Lower lobe of right lung (tissue), 2 donors: ENCODE results near the gene SPON1. TPM values are rescaled to one million over a fixed set of nuclear protein-coding genes. Genes with fewer than 3 reads are reported as not detected.

Experiments used
- ATAC-seq, 2 donors: fragments of 200-7000 bp; cut with Tn5 transposase; one replicate each; pipeline ENCODE4 v1.9.1; 2020 to 2022; ENCODE audit warnings: mild to moderate bottlenecking in 2 of 2, moderate library complexity in 2 of 2
- DNase-seq: peaks from one replicate; pipeline ENCODE4 v3.0.0-alpha.2; 2020
- H3K27ac ChIP-seq: fragments of 200-600 bp; one replicate; pipeline ENCODE4 v1.8.0; 2022
- H3K27me3 ChIP-seq: fragments of 200-600 bp; one replicate; pipeline ENCODE4 v1.8.0; 2022; ENCODE audit warnings: low read depth
- H3K36me3 ChIP-seq: fragments of 200-600 bp; one replicate; pipeline ENCODE4 v1.8.0; 2022; ENCODE audit warnings: mild to moderate bottlenecking
- H3K4me1 ChIP-seq: fragments of 200-600 bp; one replicate; pipeline ENCODE4 v1.8.0; 2022
- H3K4me3 ChIP-seq: fragments of 200-600 bp; one replicate; pipeline ENCODE4 v1.8.0; 2022; ENCODE audit warnings: mild to moderate bottlenecking
- H3K9me3 ChIP-seq: fragments of 200-600 bp; one replicate; pipeline ENCODE4 v1.8.0; 2022
- CTCF ChIP-seq: fragments of 200-600 bp; IDR thresholded peaks from one replicate; pipeline ENCODE4 v1.8.0; 2022; ENCODE audit warnings: antibody characterized with exemption, mild to moderate bottlenecking
- intact Hi-C: fragments of 100-400 bp; cut with DNase I; formaldehyde crosslinking; loops from one replicate; pipeline ENCODE4 v1.11.0; 2022
- total RNA-seq: library from RNA; stranded (reverse); fragmentation: NEBNext Ultra II Directional; extraction: Animal tissue kit (Norgen Biotek cat#: 25700); gene quantifications from one replicate; pipeline ENCODE4 v1.2.1, GENCODE V29; 2021
- donor health status: DM: no; HTN: yes; CAD: no; lungs with severe emphysema.

SPON1 gene
- total RNA-seq, 1 donor from 2014 or later, result 40.1 TPM

DNA sequence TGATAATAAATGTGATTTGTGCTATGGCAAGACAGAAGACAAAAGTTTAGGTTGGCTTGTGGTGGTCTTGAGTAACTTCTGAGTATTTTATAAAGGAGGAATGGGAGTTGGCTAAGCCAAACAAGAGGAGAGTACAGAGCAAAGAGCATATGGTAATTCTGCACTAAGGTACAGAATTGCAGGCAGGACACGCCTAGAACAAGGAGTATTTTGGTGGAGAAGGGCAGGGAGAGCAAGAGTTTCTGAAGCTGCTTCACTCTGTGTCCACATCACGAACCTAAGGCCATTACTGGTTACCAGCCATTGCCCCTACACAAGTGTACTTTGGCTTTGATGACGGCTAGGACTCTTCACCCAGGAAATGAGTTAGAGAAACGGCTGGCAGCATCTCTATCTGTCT, 170.9 kb downstream of the SPON1 start:
- H3K27ac ChIP-seq, result no peak overlapping the region
- intact Hi-C loops, result no loop called here
- no peak for TF ChIP-seq CTCF
- no peaks in the 10 kb centered on the region for H3K36me3 ChIP-seq
- H3K9me3 ChIP-seq, result no peaks in the 10 kb centered on the region
- ATAC-seq (no peak), DNase-seq (no peak)
- H3K4me3 ChIP-seq, result no peak overlapping the region
- H3K27me3 ChIP-seq, result no peaks in the 10 kb centered on the region
- no peaks in the 10 kb centered on the region for H3K4me1 ChIP-seq

DNA sequence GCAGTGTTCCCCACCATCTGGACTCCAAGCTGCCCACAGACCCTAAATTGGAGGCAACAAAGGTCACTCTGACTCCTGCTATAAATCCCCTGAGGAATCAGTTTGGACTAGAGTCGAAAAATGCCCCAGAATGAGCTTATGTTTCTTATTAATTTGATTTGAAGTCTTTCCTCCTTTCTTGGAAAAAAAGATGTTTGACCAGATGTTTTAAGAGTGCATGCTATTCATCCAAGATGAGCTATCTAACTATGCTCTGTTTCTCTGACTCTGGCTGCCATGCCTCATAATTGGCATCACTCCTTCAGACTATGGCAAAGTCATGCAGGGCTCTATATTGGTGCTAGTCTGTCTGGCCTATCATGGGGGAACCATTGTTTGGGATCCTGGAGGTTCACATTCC, 174.0 kb downstream of the SPON1 start:
- H3K36me3 ChIP-seq, result no peaks in the 10 kb centered on the region
- no peaks in the 10 kb centered on the region for H3K4me1 ChIP-seq
- no peak for TF ChIP-seq CTCF
- H3K27me3 ChIP-seq, result no peaks in the 10 kb centered on the region
- no peak for ATAC-seq
- H3K9me3 ChIP-seq, result no peaks in the 10 kb centered on the region
- DNase-seq, result no peak
- intact Hi-C loops, result no loop called here
- H3K27ac ChIP-seq, result no peak overlapping the region
- H3K4me3 ChIP-seq, result no peak overlapping the region

DNA sequence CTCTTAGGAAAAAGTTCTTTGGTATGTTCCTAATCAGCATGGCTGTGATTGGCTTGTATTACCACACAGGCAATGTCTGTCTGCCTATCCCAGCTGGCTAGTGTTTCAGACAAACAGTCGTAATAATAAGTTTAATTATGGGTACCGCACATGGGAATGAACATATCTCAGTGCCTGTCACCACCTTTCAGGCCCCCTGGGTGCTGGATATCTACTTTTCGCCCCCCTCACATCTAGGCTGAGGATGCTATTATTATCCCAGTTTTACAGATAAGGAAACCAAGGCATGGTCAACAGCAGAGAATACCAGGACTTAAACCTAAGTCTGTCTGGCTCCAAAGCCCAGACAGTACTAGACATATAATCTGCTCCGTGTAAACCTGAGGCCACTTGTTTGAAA, 174.8 kb downstream of the SPON1 start:
- no peak for TF ChIP-seq CTCF
- H3K27me3 ChIP-seq, result no peaks in the 10 kb centered on the region
- H3K4me3 ChIP-seq, result no peak overlapping the region
- no peaks in the 10 kb centered on the region for H3K9me3 ChIP-seq
- H3K27ac ChIP-seq, result no peak overlapping the region
- DNase-seq, result no peak
- H3K36me3 ChIP-seq, result no peaks in the 10 kb centered on the region
- no peaks in the 10 kb centered on the region for H3K4me1 ChIP-seq
- intact Hi-C loops, result no loop called here
- no peak for ATAC-seq

DNA sequence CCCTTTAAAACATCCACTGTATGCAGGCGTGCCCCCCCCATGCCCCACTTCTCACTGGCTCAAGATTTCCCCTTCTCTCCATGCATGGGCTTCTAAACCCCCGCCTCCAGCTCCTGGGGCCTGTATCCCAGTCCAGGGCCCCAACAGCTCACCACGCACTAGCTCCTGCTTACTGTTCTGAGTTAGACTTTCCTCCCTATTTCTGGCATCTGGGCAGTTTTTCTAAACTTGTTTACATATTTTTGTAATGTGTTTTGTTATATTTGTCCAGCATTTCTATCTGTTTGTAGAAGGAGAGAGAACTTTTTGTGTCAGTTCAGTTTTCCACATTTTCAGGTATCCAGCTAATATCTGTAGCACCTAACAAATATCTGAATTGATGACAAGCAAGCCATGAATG, 178.5 kb downstream of the SPON1 start:
- intact Hi-C loops, result no loop called here
- DNase-seq (no peak), ATAC-seq (no peak)
- Histone ChIP-seq H3K9me3 (no peaks in the 10 kb centered on the region), H3K27me3 (no peaks in the 10 kb centered on the region), H3K4me3 (no peak overlapping the region), H3K27ac (no peak overlapping the region), H3K36me3 (no peaks in the 10 kb centered on the region), H3K4me1 (no peaks in the 10 kb centered on the region)
- no peak for TF ChIP-seq CTCF

- Histone ChIP-seq H3K36me3 (no peaks in the 10 kb centered on the region), H3K9me3 (no peaks in the 10 kb centered on the region), H3K4me1 (no peaks in the 10 kb centered on the region), H3K4me3 (no peak overlapping the region), H3K27ac (no peak overlapping the region), H3K27me3 (no peaks in the 10 kb centered on the region)
- ATAC-seq, result no peak
- DNase-seq, result no peak
- TF ChIP-seq CTCF, result no peak
- intact Hi-C loops, result no loop called here
Observed at GRCh38 chr11:14141676-14142075, 179.2 kb downstream of the SPON1 start.

- DNase-seq, result no peak
- intact Hi-C loops, result no loop called here
- ATAC-seq, result peak; percentile 30 to 58
- TF ChIP-seq CTCF, result no peak
- Histone ChIP-seq H3K4me3 (no peak overlapping the region), H3K4me1 (no peaks in the 10 kb centered on the region), H3K27ac (no peak overlapping the region), H3K36me3 (no peaks in the 10 kb centered on the region), H3K27me3 (no peaks in the 10 kb centered on the region), H3K9me3 (no peaks in the 10 kb centered on the region)
Observed at GRCh38 chr11:14144934-14145333, 182.4 kb downstream of the SPON1 start.
